SH-SY5Y (cell line): Measurements from ENCODE around the gene CLEC16A.

Experiments
- GATA2 ChIP-seq: IDR thresholded peaks from 2 replicates; pipeline ENCODE4 v1.6.1; 2011; ENCODE audit warnings: mild to moderate bottlenecking, low read depth, low read length
- GATA3 ChIP-seq: IDR thresholded peaks from 2 replicates; pipeline ENCODE4 v1.6.1; 2011; ENCODE audit warnings: low read depth, mild to moderate bottlenecking, low read length, moderate library complexity

DNA sequence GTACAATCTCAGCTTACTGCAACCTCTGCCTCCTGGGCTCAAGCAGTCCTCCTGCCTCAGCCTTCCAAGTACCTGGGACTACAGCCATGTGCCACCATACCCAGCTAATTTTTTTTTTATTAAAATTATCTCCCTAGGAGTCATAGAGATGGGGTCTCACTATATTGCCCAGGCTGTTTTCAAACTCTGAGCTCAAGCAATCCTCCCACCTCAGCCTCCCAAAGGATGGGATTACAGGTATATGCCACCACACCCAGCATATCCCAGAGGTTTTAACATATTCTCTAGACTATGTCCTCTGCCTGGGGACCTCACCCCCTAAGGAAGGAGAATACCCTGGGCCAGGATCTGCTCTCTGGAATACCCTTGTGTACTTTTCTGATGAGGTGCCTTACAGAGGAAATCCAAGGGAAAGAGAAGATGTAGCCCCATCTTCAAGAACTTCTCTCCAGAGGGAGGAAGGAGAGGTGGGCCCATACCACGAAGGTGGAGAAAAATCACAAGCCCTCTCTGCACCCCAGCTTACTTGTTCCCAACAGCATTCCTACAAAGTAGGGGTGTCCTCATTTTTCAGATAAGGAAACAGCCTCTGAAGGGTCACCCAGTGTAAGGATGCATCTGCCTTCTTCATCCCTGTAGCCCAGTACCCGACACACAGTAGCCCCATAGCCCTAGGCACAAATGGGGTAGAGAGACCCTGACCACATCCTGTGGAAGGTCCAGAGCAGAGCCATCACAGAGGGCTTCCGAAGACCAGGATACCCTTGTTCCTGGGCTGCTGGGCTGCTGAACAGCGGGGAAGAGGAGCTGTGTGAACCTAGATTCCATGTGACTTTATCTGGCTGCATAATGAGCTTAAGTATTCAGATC lies 160.0 kb downstream of the CLEC16A start:
- no peak for TF ChIP-seq GATA2
- TF ChIP-seq GATA3 = no peak
